HepG2 (cell line): ENCODE measurements around the gene RBM19.

Experiments
- BRF2 ChIP-seq: sonication (generic); formaldehyde crosslinking; IDR thresholded peaks from 2 replicates; pipeline ENCODE4 v1.8.1; 2022; ENCODE audit warnings: mild to moderate bottlenecking, missing genetic modification reagents
- EZH2 ChIP-seq: conservative IDR thresholded peaks from 2 replicates; pipeline ENCODE4 v1.6.1; 2012; ENCODE audit warnings: mild to moderate bottlenecking, low read depth, low read length, moderate library complexity
- PATZ1 ChIP-seq: sonication (generic); formaldehyde crosslinking; IDR thresholded peaks from 2 replicates; pipeline ENCODE4 v1.4.0; 2020; ENCODE audit warnings: missing genetic modification reagents
- TARDBP ChIP-seq: sonication (generic); formaldehyde crosslinking; IDR thresholded peaks from 2 replicates; pipeline ENCODE4 v1.8.0; 2022; ENCODE audit warnings: mild to moderate bottlenecking, missing genetic modification reagents

DNA sequence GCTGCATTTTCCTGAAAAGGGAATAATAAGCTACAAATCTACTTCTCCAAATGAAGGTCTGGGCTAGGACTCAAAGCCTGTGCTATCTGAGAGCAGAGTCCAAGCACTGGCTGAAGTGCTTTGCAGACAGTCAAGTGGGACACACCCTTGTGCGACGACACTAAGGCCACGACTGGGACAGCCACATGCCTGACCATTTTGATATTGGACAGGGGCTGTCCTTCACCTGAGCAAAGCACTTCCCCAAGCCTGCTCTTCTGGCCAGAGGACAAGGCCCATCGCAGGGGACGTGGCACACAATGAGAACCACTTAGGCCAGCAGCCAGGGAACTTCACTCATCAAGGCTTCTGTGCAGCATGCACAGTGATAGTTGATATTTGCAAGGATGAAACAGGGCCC is 71.4 kb downstream of the RBM19 start:
- TF ChIP-seq TARDBP (CRISPR knock-in tag) (no peak), PATZ1 (no peak), EZH2 (no peak), BRF2 (no peak)
